Measurements from ENCODE around the gene TNRC6C.

GRCh38 chr17:78133971-78134898 is 175.7 kb downstream of the TNRC6C start:
- TF ChIP-seq CTCF (IDR thresholded peaks at IDR 0.05) (peak in 1 of 3 donors; percentile 6), POLR2A (IDR thresholded peaks at IDR 0.05) (no peak)

Data from lower leg skin (tissue), 3 donors.